HG02852 (cell line): Measurements from ENCODE around the gene FBXO30.

Experiments used
- ATAC-seq: cut with Tn5 transposase; IDR thresholded peaks from one replicate; pipeline ENCODE4 v1.9.1; 2021; ENCODE audit warnings: mild to moderate bottlenecking, moderate library complexity; ENCODE audit not compliant: unreplicated experiment

FBXO30 gene, protein sequence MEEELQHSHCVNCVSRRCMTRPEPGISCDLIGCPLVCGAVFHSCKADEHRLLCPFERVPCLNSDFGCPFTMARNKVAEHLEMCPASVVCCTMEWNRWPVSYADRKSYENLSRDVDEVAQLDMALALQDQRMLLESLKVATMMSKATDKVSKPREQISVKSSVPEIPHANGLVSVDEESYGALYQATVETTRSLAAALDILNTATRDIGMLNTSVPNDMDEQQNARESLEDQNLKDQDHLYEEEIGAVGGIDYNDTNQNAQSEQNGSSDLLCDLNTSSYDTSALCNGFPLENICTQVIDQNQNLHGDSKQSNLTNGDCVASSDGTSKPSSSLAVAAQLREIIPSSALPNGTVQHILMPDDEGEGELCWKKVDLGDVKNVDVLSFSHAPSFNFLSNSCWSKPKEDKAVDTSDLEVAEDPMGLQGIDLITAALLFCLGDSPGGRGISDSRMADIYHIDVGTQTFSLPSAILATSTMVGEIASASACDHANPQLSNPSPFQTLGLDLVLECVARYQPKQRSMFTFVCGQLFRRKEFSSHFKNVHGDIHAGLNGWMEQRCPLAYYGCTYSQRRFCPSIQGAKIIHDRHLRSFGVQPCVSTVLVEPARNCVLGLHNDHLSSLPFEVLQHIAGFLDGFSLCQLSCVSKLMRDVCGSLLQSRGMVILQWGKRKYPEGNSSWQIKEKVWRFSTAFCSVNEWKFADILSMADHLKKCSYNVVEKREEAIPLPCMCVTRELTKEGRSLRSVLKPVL

DNA sequence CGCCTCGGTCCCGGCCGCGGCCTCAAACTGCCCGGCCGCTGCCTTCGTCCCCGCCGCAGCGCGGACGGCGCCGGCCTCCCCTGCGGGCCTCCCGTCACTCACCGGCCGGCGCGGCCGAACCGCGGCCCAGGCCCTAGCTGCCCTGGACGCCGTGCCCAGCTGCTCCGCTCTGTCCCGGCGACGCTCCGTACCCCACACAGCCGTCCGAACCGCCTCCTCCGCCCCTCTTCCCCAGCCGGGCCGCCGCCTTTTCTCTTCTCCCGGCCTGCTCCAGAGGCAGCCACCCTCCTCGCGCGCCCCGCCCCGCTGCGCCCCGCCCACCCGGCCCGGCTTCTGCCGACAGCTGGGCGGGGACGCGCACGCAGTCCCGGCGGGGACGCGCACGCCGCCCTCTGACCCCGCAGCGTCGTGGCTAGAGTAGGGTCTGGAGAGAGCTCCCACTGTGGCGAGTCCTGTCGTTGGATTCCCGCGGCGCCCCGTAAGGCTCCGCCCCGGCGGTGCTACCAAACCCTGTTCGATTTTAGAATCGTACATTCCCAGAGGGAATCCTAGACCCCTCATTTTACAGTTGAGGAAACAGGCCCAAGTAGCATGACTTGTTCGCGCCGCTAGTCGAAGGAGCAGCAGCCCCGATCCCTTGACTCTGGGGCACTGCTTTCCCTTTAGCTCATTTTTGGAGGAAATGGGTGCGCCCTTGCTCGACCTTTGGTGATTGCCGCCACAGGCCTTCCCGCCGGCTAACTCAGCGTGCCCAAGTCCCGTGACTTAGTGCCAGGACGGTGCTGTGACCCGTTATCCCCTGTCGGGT lies at the start of gene FBXO30:
Gene FBXO30 (minus strand): TSS at position 295 of the 808 bp plus-strand sequence. CDS start 8,390 bp downstream, outside the sequence.
- ATAC-seq, result peak; percentile 71

DNA sequence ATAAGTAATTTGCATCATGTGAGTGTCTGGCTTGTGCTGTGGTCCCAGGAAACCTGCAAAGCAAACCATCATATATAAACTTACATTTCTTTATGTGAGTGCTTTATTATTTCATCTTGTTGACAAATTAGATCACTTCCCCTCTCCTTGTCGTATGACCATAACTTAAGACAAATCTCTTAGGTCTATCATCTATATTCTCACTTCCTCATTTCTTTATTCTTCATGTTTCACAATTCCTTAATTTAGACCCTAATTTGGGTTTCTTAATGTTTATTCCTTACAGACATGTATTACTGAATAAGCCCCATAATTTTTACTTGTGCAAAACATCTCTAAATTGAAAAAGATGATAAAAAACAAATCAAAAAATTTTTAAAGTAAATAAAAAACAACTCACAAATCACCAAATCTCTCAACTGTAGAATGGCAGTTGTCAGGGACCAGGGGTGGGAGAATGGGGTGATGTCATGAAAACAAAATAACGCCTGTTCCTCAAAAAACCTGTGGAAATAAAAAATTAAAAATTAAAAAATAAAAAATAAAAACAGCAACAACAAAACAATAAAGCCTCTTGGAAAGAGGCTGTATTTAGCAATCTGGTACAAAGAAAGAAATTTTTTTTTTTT lies 49.5 kb upstream of the FBXO30 start:
- peak; percentile 44 for ATAC-seq

DNA sequence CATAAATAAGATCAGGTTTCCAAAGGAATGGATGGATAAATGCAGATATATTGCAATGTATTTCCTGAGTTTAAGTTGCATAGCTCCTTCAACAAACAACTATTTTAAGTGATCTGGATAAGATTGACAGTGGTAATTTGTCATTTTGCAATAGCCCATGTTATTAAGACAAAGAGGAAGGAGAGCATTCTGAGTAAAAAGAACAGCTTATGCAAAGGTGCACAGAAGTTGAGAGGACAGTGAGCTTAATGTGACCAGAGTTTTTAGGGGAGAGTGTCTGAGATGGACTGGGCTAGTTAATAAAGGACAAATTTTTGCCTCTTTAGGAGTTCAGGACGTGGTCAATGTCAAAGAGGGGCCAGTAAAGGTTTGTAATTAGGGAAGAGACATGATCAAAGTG lies 48.8 kb upstream of the FBXO30 start:
- no peak for ATAC-seq

DNA sequence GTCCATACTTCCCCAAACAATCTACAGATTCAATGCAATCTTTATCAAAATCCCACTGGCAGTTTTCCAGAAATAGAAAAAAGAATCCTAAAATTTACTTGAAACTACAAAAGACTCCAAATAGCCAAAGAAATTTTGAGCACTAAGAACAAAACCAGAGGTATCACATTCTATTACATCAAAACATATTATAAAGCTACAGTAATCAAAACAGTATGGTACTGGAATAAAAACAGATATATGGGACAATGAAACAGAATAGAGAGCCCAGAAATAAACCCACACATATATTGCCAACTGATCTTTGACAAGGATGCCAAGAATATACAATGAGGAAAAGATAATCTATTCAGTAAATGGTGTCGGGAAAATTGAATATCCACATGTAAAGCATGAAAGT lies 46.0 kb upstream of the FBXO30 start:
- ATAC-seq, result no peak

DNA sequence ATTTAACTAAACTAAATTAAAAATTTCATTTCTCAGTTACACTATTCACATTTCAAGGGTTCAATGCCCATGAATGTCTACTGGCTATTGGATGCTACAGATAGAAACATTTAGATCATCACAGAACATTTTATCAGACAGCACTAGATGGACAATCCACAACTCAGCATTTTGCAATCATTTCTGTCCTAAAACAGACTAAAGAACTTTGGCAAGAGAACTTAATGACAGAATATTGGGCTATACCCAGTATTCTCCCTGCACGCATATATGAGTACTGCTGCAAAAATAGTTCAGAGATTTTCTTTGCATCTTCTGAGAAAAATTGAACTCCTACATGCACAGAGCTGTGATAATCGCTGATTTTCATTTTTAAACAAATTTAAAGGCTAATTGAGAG lies 36.1 kb upstream of the FBXO30 start:
- no peak for ATAC-seq

DNA sequence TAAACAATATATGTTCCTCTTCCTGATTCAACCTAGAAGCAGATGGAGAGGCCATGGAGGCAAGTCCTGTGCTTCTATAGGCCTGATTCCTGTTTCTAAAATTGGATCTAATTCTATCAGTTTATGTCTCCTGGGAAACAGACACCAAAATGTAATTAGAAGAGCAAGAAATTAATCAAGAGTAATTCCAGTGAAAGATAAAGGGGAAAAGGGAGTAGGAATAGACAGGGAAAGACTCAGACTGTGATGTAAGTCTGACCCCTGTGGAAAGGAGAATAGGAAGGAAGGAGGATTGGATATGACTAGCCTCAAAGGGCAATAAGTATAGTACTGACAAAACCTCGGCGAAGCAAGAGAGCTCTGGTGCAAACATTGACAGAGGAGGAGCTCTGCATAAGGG lies 33.9 kb upstream of the FBXO30 start:
- no peak for ATAC-seq

DNA sequence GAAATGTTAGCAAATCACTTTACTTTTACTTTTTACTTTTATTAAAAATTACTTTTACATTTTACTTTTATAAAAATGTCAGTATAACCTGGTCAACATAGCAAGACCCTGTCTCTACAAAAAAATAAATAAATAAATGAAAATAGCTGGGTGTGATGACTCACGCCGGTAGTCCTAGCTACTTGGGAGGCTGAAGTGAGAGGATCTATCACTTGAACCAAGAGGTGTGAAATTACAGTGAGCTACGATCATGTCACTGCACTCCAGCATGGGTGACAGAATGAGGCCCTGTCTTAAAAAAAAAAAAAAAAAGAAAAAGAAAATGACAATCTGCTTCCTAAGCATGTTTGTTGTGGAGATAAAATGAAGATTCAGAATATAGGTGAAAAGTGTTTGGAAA lies 31.0 kb upstream of the FBXO30 start:
- ATAC-seq, result no peak

DNA sequence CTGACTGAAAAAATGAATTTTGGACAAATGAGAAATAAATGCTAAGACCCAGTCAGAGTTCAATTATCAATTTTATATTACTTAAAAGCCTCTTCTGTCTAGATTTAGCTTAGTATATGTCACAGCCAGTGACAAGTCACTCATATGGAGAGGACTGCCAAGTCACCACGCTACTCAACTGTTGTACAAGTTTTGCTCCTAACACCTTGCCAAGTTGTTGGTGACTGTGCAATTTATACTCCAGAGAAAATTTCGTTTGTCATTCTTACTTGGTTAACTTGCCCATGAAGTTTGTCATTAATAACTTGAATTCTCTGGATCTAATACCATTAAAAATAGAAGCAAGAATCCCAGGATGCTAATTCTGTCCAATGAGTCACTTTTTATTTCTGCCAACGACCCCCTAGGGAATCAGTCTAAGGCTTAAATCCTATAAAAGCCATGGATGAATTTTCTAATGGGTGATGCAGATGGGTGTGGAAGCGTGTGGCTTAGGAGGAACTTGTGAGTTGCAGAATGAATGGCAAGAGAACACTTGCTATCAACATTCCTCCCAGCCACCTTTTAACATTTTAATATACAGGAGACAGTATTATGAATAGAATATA lies 30.4 kb upstream of the FBXO30 start:
- no peak for ATAC-seq

DNA sequence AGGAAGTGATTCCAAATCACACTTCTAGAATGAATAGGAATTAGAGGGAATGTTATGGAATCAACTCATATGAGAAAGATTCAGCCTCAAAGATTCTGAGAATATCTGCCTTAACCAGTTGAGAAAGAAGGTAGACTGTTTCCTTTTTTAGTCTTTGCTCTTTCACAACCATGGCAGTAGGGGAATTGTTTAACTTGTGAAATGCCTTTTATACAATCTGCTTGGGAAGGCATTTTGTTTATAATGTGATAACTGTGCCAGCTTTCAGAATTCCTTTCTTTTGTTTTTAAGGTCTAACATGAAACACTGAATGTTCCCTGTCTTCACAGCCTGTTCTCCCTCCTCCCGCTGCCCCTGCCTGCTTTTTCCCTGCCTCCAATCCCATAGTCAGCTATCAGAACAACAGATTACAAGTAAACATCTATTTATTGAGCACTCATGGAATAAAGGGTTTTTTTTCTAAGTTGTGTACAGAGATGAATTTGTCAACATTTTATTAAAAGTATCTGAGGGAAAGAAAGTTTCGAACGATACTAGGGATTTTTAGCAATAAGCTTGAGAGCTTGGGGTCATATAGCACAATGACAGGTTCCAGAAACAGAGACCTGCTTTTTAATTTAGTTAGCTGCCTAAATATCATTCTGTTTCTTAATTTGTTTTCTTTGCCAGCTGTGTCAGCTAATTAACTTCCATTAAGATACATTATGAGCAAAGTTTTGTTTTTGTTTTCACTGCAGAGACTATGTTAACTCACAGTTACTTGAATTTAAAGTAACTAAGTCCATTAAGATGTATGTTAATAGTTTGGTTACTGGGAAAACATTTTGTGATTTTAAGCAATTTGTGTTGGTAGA lies 28.3 kb upstream of the FBXO30 start:
- no peak for ATAC-seq

DNA sequence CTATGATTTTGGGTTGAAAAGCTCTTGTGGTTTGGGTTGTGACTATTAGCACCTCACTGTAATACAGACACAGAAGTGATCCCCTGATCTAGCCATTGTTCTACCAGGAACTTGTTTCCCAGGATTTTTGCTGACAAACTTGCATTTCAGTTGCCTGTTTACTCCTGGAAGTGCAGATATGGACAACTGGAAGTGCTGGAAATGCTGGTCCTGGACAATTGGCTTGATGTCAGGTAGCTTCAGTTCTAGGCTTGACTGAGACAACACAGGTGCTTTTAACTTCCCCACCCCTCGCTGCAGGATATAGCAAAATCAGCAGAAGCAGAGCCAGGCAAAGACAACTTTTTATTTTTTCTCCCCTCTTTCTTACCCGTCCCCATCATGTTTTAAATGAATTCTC lies 27.1 kb upstream of the FBXO30 start:
- ATAC-seq, result no peak

DNA sequence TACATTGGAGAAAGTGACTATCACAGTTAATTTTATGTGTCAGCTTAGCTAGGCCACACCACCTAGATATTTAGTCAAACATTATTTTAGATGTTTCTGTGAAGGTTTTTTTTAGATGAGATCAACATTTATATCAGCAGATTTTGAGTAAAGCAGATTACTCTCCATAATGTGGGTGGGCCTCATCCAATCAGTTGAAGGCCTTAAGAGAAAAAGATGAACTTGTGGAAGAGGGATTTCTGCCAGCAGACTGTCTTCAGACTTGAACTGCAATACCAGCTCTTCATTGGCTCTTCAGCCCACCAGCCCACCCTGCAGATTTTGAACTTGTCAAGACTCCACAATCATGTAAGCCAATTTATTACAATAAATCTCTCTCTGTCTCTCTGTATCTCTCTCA lies 25.1 kb upstream of the FBXO30 start:
- no peak for ATAC-seq

DNA sequence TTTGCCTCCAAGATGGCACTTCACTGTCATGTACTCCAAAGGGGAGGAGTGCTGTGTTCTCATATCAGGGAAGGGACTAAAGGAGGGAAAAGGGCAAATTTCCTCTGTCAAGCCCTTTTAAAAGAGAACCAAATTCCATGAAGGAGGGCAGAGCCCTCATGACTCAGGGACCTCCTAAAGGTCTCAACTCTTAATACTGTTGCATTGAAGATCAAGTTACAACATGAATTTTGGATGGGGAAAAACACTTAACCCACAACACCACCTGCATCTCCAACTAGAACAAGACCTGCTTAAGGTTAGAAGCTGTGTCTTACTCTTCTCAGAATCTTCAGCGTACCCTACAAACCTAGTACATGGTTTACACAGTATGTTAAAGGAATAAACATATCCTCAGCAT lies 23.7 kb upstream of the FBXO30 start:
- ATAC-seq, result no peak

DNA sequence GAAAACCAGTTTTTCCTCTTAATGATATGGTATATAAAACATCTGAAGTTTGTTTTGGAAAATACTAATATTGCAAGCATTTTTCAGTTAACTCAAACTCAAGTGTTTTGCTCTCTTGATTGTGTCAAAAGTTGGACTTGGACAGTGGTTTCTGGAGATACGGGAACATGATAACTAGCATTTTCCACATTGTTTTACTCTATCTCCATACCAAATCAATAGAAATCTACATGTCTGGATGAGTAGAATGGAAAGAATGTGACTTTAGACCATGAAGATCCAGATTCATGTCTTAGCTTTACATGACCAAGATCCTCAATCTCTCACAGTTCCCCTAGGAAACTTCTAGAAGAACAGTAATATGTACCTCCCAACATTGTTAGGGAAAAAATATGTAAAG lies 22.2 kb upstream of the FBXO30 start:
- no peak for ATAC-seq

DNA sequence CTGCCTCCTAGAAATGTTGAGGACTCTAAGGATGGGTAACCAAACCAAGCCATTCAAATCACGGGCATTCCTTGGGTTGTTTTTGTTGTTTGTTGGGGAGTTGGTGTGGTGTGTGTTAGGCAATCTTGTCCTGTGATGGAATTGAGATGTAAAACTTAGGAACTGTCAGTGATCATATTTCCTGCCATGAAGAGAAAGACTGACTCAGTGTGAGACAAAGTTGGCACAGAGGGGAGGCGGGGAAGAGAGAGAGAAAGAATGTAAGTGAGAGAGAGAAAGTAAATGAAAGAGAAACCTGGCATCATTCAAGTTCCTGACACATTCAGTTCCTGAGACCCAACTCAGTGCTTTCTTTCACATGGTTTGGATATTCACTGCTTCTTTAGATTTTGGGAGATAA lies 21.6 kb upstream of the FBXO30 start:
- no peak for ATAC-seq

DNA sequence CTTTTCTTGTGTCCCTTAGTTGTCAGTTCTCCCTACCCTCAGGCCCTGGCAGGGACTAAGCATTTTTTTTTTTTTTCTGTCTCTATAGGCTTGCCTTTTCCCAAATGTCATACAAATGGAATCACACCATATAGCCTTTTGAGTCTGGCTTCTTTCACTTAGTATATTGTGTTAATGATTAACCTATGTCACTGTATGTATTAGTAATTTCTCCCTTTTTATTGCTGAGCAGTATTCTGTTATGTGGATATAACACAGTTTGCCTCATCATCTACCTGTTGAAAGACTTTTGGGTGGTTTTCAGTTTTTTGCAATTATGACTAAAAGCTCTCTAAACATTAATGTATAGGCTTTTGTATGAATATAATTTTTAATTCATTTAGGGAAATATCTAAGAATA lies 16.0 kb upstream of the FBXO30 start:
- no peak for ATAC-seq

DNA sequence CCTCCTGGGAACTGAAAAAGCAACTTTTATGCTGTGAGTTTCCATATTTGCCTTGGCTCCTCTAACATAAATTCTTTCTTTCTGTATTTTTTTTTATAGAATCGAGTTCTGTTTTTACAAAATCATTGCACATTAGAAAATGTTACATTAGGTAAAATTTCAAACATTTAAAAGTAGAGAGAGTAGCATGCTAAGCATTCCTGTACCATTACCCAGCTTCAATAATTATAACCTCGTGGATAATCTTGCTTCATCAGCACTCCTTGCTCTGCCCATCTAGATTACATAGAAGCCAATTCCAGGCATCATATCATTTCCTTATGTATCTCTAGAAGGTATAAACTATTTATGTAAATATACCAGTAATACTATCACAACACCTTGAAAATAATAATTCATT lies 15.4 kb upstream of the FBXO30 start:
- ATAC-seq, result no peak

DNA sequence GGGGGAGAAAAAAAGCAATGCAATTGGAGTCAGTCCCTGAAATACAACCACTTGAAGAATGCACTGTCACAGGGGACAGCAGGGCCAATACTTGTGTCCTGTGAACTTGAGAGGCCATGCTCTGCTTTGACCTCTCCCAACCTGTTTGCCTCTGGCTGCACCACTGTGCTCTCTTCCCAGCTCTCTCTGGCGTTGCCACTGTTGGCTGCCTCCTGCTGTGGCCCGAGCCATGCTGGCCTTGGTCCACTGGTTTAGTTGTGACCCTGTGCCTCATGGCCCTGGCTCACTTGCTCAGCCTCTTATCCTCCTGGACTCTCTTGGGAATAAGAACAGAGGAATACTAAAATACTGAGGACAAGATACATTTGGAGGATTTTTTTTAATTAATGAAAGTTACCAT lies 14.5 kb upstream of the FBXO30 start:
- ATAC-seq, result no peak

DNA sequence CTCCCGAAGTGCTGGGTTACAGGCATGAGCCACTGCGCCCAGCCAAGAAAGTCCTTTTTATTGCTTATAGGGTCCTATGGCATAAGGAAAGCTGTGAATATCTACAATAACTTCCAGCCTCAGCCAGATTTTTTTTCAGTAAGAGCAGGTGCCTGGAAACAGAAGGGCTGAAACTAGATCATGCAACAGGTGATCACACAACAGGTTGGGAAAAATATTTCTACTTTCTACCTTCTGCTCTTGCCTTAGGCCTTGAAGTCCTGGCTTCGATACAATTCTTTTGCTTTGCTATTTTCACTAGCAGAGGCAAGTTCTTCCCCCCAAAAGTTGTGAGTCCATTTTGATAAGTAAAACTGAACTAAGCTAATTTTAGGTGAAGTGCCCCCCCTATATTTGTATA lies 9.7 kb upstream of the FBXO30 start:
- no peak for ATAC-seq

DNA sequence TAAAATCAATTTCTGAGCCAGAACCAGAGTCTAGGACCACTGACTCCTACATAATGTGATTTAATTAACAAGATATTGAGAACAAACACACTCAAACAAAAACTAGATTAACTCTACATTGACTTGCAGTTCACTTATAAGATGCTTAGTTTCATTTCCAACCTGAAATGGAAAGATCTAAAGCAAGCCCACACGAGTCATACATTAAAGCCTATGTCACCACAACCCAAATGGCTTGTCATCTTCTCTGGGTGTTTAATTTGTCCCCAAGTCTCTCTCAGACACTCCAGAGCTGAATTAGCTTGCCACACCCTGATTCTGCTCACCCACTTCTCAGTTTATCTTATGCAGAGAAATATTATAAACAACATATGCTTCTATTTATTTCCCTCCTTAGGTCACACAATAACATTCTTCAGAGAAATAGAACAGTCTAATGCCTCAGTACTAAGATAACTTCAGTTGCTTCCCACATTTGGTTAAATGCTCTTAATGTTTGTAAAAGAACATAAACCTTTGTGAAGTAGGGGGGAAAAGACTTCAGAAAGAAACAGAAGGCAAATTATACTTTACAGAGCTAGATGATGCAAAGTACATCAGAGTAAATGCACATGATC lies 8.8 kb upstream of the FBXO30 start:
- no peak for ATAC-seq
